ENCODE results near the gene ESR2.
"Not testable (repeated sequence)": the region's sequence is repeated elsewhere in the genome, so short reads cannot be mapped to it uniquely, and the experiment has no call there.

The ESR2 gene

DNA sequence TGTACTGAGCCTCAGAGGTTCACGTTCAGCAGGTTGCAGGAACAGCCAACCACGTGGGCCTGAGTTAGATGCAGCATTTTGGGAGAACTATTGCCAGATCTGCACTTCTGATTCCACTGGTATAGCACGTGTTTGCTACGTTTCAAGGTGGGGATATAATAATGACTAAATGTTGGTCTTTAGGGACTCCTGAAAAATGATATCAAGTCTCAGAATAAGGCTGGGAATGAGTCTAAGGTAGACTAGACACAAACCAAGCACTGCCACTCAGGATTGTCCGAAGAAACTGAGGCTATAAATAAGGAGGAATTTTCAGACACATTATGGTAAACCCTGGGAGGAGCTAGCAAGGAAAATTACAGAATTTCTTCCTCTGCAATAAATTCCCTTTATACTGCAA lies 98.1 kb downstream of the ESR2 start:
- no peak for DNase-seq

DNA sequence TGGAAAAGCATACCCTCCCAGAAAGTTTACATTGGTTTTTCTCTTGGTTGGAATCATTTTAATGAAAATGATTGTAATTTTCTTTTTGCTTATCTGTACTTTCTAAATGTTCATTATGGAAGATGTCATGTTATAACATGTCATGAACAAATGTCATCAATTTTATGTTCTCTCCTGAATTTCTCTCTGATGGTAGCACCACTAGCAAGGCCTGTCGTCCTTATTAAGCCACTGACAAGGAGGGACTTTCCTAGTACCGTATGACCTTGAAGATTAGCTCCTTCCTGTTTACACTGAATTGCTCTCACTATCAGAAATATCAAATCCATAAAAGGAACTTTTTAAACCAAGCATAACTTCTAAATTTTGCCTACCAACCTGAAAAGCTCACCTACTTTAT lies 99.0 kb downstream of the ESR2 start:
- DNase-seq: no peak

DNA sequence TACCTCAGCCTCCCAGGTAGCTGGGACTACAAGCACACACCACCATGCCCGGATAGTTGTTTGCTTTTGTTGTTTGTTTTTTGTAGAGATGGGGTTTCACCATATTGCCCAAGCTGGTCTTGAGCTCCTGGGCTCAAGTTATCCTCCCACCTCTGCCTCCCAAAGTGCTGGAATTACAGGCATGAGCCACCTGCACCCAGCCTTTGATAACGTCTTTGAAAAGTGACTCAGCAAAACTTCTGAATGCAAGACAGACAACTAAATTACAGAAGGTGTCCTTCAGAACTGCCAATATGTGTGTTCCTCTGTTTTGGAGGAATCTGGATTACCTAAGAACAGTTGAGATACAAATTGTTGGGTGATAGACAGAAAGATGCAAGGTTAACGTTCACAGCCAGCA lies 99.8 kb downstream of the ESR2 start:
- DNase-seq: no peak

DNA sequence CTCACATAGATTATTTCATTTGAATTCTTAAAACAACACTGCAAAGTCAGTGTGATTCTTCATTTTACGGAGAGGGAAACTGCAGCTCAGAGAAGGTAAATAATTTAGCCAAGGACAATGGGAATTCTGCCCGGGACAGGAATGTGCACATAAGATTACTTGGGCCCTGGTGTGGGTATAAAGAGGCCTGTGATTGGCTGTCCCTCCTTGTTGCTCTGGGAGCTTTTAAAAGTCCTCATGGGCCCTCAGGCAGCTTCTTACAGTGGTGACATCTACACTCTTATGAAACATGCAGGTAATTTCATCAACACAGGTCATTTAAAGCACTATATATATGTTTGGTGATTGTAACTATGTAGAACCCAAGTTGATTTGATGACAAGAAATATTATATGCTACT lies 100.3 kb downstream of the ESR2 start:
- no peak for DNase-seq

DNA sequence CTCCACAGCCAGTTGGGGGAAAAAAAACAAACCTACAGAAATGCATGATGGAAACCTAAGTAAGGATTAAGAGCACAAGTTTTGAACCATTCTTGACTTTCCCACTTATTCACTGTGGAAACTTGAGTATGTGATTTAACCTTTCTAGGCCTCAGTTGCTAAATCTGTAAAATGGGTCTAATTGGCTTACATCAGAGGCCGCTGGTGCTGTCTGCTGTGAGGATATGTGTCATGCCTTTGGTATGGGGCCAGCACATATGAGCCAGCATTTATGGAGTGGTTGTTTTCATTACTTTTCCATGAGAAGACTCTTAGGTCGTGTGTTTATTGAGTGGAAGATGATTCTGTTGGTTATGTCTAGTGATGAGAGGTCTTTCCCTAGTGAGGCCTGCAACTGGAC lies 102.4 kb downstream of the ESR2 start:
- DNase-seq: no peak

DNA sequence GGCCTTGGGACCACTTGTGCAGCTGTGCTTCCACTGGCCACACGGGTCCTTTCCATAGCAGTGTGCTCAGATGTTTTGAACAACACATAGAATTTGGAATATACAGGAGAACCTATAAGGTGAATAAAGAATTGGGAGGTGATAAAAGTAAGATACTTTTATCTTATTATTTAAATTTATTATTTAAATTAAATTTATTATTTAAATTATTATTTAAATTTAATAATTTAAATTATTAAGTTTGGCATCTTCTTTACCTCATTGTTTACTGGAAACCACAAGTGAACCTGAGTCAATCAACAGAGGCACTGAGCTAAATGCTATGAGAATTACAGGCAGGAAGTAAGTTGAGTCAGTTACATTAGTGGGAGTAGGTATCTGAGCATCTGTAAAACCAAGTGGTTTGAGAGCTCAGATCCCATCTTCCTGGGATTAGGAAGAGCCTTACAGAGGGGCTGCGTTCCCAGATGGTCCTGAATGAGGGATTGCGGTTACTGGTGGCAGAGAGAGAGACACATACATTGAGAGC lies 103.1 kb downstream of the ESR2 start:
- no peak for DNase-seq

DNA sequence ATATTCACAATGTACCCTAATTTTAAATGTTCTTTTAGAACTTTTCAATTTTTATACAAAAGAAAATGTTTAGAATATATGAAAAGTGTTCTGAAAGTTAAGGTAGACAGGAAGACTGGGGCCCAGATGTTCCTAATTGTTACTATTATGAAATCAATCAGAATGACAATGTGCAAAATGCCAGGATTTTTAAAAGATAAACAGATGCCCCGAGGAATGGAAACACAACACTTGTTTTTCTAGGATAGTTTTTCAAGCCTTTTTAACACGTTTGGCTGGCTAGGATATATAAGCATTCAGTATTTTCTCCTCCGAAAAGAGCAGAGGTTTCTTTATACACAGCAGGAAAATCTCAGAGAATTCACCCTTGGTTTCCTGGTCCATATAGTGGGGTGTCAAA lies 106.8 kb downstream of the ESR2 start:
- DNase-seq: no peak

DNA sequence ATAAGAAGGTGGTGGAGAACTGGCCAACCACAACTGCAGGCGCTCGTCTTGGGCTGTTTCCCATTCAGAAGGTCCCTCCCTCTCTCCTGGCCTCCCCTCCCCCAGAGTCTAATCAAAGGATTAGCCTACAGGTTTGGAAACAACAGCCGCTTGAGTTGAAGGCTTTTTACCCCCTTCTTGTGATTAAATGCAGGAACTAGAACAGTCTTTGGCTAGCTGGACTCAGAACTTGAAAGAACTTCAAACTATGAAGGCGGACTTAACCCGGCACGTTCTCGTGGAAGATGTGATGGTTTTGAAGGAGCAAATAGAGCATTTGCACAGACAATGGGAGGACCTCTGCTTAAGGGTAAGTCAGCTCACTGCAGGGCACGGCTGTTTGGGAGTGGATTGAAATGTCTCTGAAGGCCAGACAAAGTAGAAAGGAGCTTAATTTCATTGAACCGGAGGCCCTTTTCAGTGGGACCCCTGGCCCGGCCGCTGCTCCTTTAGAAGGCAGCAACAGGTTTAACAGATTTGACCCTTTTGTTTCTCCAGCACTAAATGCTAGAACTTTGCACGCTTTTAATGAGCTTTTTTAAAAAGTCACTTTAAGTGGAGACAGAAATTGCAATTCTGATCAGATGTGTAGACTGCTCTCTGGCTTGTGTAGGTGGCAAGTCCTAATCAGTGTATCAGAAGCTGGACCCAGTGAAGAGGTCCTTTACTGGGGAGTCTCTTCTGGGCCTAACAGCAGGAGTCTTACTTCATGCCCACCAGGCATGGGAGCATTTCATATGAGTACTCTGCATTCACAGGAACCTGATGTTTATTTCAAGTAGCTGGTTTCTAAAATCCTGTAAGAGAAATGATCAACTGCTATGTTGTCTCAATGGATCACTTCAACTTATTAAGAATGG lies 107.7 kb downstream of the ESR2 start:
- no peak for DNase-seq

DNA sequence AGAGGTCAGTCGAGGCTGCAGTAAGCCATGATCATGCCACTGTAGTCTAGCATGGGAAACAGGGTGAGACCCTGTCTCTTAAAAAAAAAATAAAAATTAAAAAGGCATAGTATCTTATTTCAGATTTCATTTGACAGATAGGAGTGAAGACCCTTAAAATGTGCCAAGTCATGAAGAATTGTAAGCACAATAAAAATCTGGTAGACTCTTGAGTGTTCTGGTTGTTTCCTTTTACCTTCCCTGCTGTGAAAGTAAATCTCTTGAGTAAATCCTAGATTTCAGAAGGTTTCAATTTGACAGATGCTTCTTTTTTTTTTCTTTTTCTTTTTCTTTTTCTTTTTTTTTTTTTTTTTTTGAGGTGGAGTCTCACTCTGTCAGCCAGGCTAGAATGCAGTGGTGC lies 109.0 kb downstream of the ESR2 start:
- no peak for DNase-seq

DNA sequence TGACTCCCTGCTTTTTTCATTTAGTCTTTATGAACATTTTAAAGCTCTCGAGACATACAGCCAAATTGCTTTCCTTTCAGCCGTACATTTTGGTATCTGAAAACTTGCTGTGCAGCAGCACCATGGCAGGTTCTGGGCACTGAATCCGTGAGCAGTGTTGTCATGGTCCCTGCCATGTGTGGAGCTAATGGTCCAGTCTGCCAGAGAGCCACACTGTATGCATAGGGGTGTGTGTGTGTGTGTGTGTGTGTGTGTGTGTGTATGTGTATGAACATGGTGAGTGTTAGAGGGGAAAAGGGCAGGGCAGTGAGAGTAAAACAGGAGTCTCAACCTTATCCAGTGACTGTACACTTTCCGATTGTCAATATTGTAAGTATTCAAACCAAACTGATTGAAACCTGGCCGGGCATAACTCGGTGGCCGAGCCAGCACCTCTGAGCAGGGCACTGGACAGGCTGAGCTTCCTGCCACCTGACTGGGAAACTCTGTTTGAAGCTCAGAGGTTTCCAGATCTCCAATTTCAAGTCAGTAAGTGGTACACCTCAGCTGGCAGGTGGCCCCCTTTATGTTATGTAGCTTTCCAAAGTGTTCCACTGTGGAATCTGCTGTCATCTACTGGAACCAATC lies 110.0 kb downstream of the ESR2 start:
- DNase-seq: no peak

DNA sequence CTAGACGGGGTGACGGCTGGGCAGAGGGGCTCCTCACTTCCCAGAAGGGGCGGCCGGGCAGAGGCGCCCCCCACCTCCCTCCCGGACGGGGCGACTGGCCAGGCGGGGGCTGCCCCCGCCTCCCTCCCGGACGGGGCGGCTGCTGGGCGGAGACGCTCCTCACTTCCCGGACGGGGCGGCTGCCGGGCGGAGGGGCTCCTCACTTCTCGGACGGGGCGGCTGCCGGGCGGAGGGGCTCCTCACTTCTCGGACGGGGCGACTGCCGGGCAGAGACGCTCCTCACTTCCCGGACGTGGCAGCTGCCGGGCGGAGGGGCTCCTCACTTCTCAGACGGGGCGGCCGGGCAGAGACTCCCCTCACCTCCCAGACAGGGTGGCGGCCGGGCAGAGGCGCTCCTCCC lies 111.3 kb downstream of the ESR2 start:
- not testable (repeated sequence) for DNase-seq

DNA sequence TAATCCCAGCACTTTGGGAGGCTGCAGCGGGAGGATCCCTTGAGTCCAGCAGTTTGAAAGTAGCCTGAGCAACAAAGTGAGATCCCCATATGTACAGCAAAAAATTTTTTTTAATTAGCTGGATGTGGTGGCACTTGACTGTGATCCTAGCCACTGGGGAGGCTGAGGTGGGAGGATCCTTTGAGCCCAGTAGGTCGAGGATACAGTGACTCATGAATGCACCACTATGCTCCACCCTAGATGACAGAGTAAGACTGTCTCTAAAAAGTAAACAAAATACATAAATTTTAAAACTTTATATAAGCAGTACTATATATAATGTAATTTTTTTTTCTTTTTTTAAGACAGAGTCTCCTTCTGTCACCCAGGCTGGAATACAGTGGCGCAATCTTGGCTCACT lies 115.4 kb downstream of the ESR2 start:
- DNase-seq: no peak

DNA sequence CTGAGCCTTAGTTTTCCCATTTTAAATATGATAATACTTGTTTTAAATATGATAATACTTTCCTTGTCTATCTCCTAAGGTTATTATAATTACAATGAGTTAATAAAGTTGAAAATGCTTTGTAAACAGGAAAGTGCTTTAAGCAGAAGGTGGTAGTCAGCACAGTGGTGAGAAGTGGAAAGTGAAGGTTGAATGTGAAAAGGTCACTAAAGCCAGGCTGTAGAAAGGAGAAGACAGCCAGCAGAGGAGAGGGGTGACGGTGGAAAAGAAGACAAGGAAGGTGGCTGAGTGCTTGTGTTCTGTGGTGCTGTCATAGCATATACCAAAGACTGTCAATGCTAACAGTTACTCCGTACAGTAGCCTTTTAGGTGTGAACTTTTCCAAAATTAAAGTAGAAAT lies 117.8 kb downstream of the ESR2 start:
- no peak for DNase-seq

DNA sequence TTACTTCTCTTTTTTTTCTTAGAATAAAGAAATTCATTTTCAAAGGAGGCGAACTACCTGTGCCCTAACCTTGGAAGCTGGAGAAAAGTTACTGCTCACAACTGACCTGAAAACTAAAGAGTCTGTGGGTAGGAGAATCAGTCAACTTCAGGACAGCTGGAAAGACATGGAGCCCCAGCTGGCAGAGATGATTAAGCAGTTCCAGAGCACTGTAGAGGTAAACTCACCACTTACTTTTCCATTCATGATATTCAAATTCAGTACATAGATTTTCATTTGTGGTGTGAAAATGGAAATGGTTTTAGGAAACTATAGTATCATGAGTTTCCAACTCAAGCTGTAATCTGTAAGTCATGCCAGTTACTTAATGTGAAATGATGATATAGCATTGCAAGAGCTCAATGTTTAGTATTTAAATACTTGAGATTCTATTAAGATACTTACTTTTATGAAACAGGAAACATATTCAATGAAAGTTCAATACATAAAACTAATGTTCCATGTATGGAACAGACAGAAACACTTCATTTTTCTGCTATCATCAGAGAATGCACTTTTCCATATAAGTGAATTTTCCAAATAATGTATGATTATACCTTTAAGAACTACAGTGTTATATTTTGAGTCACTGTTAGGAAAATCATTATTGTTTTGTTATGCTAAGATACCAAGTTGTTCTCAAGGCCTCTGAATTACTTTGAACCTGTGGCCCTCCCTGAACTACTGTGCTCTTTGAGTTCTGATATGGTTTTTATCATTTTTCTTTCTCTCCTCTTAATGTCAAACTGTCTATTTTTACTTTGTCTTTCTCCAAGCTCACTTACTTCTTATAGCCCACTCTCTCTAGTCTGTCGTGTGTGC lies 119.0 kb downstream of the ESR2 start:
- no peak for DNase-seq

DNA sequence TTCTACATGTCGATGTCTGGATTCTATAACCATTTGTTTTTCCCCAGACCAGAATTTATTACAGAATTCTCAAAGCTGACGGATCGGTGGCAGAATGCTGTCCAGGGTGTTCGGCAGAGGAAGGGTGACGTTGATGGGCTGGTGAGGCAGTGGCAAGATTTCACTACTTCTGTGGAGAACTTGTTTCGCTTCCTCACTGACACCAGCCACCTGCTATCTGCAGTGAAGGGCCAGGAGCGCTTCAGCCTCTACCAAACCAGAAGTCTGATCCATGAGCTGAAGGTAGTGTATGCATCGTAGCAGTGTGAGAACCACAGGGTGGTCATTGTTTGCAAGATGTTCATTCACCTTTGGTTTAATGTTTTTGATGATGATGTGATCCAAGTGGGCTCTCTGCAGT lies 124.0 kb downstream of the ESR2 start:
- no peak for DNase-seq

DNA sequence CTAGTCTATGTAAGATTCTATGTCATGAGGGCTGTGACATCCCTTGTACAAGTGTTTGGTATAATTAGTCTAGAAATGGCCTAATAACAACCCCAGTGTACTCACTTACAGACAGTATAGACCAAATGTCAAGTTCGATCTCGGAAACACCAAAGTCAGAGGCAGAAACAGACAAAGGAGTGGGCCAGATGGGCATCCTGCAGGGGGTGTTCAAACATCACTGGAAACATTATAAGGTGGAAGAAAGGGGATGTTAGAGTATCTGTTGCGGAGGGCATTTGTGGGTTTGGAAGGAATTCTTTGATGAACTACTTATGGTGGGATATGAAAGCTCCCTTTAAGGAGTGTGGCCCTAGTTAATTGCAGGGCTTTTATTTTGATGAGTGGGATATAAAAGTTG lies 134.6 kb downstream of the ESR2 start:
- peak; percentile 45 for DNase-seq

DNA sequence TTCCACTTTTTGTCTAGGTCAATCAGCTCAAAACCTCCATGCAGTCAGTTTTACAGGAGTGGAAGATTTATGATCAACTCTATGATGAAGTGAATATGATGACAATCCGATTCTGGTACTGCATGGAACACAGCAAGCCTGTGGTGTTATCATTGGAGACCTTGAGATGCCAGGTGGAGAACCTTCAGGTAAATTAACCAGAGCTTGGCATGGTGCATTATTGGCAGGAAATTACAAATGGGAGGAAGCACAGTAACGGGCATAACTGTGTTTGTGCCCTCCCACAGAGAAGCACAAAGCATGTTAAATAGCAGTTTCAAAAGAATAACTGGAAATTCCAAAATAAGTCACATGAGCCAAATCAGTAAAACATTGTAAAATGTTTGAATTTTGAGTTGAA lies 135.6 kb downstream of the ESR2 start:
- peak; percentile 65 for DNase-seq

DNA sequence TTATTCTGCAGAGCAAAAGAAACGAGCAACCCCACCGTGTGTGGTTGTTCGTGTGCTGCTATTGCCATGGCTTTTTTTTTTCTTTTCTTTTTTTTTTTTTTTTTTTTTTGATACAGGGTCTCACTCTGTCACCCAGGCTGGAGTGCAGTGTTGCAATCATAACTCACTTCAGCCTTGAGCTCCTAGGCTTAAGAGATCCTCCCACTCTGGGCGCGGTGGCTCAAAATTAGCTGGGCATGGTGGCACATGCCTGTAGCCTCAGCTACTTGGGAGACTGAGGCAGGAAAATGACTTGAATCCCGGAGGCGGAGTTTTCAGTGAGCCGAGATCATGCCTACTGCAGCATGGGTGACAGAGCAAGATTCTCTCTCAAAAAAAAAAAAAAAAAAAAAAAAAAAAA lies 144.2 kb downstream of the ESR2 start:
- DNase-seq: no peak

DNA sequence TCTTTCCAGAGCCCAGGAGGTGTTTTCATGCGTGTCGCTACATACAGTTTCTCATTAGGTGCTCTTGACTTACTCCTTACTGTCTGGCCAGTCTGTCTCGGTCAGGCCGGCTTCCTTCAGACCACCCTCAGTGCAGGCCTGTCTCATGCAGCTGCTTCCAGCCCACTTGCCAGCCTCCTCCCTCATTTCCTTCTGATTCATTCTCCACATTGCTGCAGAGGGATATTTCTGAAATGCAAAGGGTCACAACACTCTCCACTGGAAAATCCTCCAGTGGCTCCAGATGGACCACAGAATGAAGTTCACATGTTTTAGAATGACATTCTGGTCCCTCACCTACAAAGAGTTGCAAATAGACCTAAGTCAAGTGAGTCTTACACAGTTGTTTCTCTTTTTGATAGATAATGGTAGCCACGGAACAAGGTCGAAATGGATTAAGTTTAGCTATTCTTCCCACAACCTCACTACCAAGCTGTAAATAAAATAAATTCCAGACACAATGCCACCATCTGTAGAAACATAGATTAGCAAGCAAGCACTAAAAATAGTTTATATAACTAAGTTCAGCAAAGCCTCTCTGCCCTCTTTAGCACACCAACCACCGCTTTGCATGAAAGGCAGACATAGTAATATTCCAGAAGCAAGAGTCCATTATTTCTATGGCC lies 146.9 kb downstream of the ESR2 start:
- no peak for DNase-seq

DNA sequence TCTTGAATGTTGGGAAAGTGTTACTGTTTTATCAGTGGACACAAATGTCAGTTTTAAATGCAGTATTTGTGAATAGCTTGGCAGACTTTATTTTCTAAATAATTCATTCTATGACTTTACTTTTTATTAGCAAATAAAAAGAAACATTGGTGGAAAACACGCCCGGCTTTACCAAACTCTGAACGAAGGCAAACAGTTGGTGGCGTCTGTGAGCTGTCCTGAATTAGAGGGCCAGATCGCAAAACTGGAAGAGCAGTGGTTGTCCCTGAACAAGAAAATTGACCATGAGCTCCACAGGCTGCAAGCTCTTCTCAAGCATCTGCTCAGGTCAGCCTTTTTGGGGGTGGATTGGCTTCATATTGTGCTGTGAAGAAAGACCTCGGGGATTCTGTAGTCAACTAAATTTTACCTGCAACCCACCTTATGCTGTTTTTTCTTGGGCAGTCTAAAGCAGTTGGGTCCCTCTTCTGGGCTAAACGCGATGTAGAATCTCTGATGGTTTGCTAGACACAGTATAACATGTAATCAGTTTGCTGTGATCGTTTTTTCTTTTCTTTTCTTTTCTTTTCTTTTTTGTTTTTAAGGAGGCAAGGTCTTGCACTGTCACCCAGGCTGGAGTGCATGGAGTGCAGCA lies 156.4 kb downstream of the ESR2 start:
- no peak for DNase-seq

DNA sequence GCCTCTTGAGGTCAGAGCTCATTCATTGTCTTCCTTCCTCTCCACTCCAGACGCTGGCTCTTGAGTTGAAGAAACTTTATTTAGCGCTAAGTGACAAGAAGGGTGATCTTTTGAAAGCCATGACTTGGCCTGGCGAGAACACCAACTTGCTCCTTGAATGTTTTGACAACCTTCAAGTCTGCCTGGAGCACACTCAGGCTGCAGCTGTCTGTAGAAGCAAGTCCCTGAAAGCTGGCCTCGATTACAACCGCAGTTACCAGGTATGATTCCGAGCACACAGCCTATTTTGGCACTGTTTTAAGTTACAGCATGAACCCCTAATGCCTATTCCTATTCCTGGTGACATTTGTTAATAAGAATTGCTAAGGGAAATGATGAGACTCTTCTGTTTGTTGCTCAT lies 167.6 kb downstream of the ESR2 start:
- no peak for DNase-seq

DNA sequence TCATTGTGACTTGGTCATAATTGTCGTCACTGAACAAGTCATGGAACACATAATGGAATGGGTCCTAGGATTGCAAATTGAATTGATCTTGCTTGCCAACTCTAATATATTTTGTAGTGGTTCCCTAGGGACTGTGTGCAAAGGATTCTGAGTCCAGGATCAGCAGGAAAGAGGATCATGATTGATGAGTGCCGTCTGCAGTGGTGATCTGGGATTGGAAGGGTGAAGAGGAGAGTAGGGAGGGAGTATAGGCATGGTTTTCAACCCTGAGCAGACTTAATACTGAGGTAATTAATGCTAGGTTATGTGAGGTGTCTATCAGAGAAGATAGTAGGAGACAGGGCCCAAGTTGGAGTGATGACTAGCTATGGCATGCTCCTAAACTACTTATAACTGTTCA lies 168.9 kb downstream of the ESR2 start:
- DNase-seq: no peak
